ENCODE results near the gene ACLY. TPM values are rescaled to one million over a fixed set of nuclear protein-coding genes. Genes with fewer than 3 reads are reported as not detected.

Gene ACLY
- total and polyA plus RNA-seq, 2 donors (not counting 1 experiment from before 2014, with no cell fraction given): 40.2 to 91.5 TPM

- Histone ChIP-seq H3K4me3 (ENCODE audit: control extremely low read depth in 1 of 5, extremely low read depth in 1 of 5, insufficient read depth in 1 of 5, low read depth in 2 of 5, low read length in 4 of 5) (no peak overlapping the region), H2AFZ (ENCODE audit: insufficient read depth, low read depth, low read length, poor library complexity, severe bottlenecking) (no peak overlapping the region), H3K36me3 (replicated peaks in 1 of 2; ENCODE audit: control extremely low read depth in 1 of 2, control insufficient read depth in 1 of 2, extremely low read depth in 1 of 2, insufficient read depth in 2 of 2, low read length in 1 of 2) (peaks cover 1 to 84% of the 10 kb centered on the region in 2 experiments), H3K27me3 (replicated peaks in 1 of 4; ENCODE audit: control extremely low read depth in 1 of 4, control insufficient read depth in 3 of 4, insufficient read depth in 4 of 4, low read length in 3 of 4) (no peaks in the 10 kb centered on the region), H3K79me2 (ENCODE audit: control insufficient read depth, insufficient read depth, low read length) (peaks cover 17% of the 10 kb centered on the region), H3K4me2 (replicated peaks; ENCODE audit: low read depth, low read length, poor library complexity, severe bottlenecking) (no peak overlapping the region), H3K9ac (ENCODE audit: low read length) (no peak overlapping the region), H3K27ac (ENCODE audit: low read length in 2 of 2) (no peak overlapping the region), H3K9me3 (ENCODE audit: control extremely low read depth in 1 of 3, control insufficient read depth in 2 of 3, insufficient read depth in 1 of 3, low read length in 2 of 3) (no peaks in the 10 kb centered on the region), H3K4me1 (ENCODE audit: control insufficient read depth in 2 of 2, insufficient read depth in 2 of 2, low read length in 2 of 2) (no peaks in the 10 kb centered on the region), H4K20me1 (ENCODE audit: control insufficient read depth, insufficient read depth, low read length, poor library complexity, severe bottlenecking) (peaks cover 21% of the 10 kb centered on the region)
- no peak for DNase-seq
- Mint-ChIP-seq H3K27ac (no peak overlapping the region), H3K9me3 (ENCODE audit: insufficient read depth) (no peaks in the 10 kb centered on the region), H3K4me3 (no peak overlapping the region), H3K27me3 (no peaks in the 10 kb centered on the region), H3K4me1 (no peaks in the 10 kb centered on the region)
- intact Hi-C loops (cut with micrococcal nuclease): no loop called here
- ATAC-seq (ENCODE audit: low read depth): no peak
- WGBS (ENCODE audit: insufficient coverage): 100% methylated on average over 8 of the region's 8 CpGs
- ChIA-PET CTCF (no interaction called here), POLR2A (no interaction called here)
- TF ChIP-seq EZH2 (IDR thresholded peaks at IDR 0.05; ENCODE audit: borderline replicate concordance, insufficient read depth, low read depth, low read length, poor library complexity, severe bottlenecking) (no peak), CTCF (IDR thresholded peaks at IDR 0.05) (no peak)
Observed at GRCh38 chr17:41907185-41907556, 11.6 kb downstream of the ACLY start.

- Histone ChIP-seq H3K4me2 (replicated peaks; ENCODE audit: low read depth, low read length, poor library complexity, severe bottlenecking) (no peak overlapping the region), H2AFZ (ENCODE audit: insufficient read depth, low read depth, low read length, poor library complexity, severe bottlenecking) (no peak overlapping the region), H3K79me2 (ENCODE audit: control insufficient read depth, insufficient read depth, low read length) (peaks cover 17% of the 10 kb centered on the region), H3K36me3 (replicated peaks in 1 of 2; ENCODE audit: control extremely low read depth in 1 of 2, control insufficient read depth in 1 of 2, extremely low read depth in 1 of 2, insufficient read depth in 2 of 2, low read length in 1 of 2) (peaks cover 1 to 87% of the 10 kb centered on the region in 2 experiments), H4K20me1 (ENCODE audit: control insufficient read depth, insufficient read depth, low read length, poor library complexity, severe bottlenecking) (peaks cover 21% of the 10 kb centered on the region), H3K27ac (ENCODE audit: low read length in 2 of 2) (no peak overlapping the region), H3K9ac (ENCODE audit: low read length) (no peak overlapping the region), H3K9me3 (ENCODE audit: control extremely low read depth in 1 of 3, control insufficient read depth in 2 of 3, insufficient read depth in 1 of 3, low read length in 2 of 3) (no peaks in the 10 kb centered on the region), H3K4me3 (ENCODE audit: control extremely low read depth in 1 of 5, extremely low read depth in 1 of 5, insufficient read depth in 1 of 5, low read depth in 2 of 5, low read length in 4 of 5) (no peak overlapping the region), H3K27me3 (replicated peaks in 1 of 4; ENCODE audit: control extremely low read depth in 1 of 4, control insufficient read depth in 3 of 4, insufficient read depth in 4 of 4, low read length in 3 of 4) (no peaks in the 10 kb centered on the region), H3K4me1 (ENCODE audit: control insufficient read depth in 2 of 2, insufficient read depth in 2 of 2, low read length in 2 of 2) (no peaks in the 10 kb centered on the region)
- Mint-ChIP-seq H3K27ac (no peak overlapping the region), H3K9me3 (ENCODE audit: insufficient read depth) (no peaks in the 10 kb centered on the region), H3K4me3 (no peak overlapping the region), H3K27me3 (no peaks in the 10 kb centered on the region), H3K4me1 (no peaks in the 10 kb centered on the region)
- ChIA-PET POLR2A (no interaction called here), CTCF (no interaction called here)
- ATAC-seq (ENCODE audit: low read depth) (no peak), DNase-seq (no peak)
- 99% methylated on average over 12 of the region's 15 CpGs for WGBS (ENCODE audit: insufficient coverage)
- intact Hi-C loops (cut with micrococcal nuclease): no loop called here
- no peak for TF ChIP-seq EZH2 (IDR thresholded peaks at IDR 0.05; ENCODE audit: borderline replicate concordance, insufficient read depth, low read depth, low read length, poor library complexity, severe bottlenecking)
- TF ChIP-seq CTCF (IDR thresholded peaks at IDR 0.05): no peak
Observed at GRCh38 chr17:41906465-41907184, 12.1 kb downstream of the ACLY start.
